ENCODE data around the gene FAM120B.

The FAM120B gene

GRCh38 chr6:170286934-170287265, 19.7 kb upstream of the FAM120B start:
- DNase-seq (ENCODE audit: low read depth, low spot score) = no peak

DNA sequence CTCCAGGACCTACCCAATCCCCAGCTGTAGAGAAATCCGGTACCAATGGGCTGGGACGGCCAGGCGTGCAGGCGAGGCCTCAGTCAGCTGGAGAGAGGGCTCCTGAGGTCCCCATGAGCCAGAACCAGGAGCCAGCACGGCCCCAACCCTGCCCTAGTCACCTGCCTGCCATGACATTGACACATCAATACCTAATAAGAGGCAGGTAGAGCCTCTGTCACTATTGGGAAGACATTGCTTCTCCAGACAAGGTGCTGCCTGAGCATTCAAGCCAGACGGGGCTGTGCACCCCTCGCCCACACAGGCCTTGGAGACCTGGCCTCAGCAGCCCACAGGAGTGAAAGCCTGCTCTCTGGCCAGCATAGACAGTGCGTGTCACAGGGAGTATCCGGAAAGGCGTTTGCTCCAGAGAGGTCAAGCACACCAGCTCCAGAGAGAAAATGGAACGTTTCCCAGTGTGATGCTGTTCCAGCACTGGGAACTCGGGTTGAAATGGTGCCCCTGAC, 19.1 kb upstream of the FAM120B start:
- DNase-seq (ENCODE audit: low read depth, low spot score) = no peak

DNA sequence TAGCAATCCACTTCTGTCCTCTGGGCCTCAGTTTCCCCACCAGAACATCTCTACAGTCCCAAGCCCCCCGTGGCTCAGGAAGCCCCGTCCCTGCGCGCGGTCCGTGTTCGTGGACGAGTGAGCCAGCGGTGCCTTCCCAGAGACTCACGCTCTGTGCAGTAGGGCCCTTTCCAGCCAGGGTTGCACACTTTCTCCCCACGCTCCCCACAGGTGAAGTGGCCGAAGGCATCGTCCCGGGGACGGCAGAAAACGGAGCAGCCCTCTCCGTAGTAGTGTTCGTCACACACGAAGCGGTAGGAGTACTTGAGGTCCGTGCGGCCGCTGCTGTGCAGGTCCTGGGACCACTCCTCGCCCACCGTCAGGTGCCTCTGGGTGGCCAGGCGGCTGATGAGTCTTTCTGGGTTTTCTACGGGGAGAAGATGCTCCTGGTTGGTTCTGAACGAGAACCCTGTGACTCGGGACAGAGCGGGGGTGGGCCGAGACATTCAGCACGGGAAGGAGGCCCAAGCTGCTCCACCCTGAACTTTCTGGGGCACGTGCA, 18.4 kb upstream of the FAM120B start:
- DNase-seq (ENCODE audit: low read depth, low spot score) = no peak

DNA sequence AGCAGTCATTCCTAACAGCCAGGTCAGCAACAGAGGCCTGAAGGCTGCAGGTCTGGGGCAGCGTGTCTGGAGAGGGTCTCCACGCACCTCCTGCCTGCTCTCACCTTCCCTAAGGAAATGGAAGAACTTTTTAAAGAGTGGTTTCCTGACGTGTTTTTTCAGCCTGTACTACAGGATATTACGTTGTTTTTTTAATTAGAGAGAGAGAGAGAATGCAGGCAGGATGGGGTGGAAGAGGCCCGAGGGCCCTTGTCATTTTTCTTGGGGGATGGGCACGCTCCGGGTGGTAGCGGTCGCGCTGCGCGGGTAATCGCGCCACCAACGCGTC, 17.7 kb upstream of the FAM120B start:
- no peak for DNase-seq (ENCODE audit: low read depth, low spot score)

DNA sequence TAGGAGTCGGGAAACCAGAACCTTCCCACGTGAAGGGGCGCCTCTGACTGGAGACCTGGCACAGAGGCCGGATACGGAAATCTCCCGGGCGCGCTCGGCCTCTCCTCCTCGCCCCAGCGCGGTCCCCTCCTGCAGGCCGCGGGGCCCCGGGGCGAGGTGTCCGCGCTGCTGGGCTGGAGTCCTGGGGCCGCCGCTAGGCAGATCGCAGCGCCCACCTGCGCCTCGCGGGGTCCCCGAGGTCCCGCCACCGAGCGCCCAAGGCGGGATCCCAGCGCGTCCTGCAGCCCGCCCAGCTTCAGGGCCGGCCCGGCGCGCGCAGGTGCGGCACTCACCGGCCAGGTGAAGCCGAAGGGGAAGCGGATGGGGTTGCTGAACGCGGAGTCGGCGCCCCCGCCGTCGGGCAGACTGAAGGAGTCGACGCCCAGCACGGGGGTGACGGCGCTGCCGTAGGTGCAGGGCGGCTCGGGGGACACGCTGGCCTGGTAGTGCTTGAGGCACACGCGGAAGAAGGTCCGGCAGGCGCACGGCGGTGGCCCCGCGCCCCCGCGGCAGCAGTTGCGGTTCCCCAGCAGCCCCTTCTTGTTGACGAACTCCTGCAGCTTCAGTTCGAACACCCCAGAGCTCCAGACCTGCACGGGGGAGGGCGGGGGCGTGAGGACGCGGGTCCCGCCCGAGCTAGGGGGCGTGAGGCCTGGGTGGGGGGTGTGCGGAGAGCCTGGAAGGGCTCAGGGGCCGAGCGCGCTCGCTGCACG, 17.2 kb upstream of the FAM120B start:
- no peak for DNase-seq (ENCODE audit: low read depth, low spot score)

DNA sequence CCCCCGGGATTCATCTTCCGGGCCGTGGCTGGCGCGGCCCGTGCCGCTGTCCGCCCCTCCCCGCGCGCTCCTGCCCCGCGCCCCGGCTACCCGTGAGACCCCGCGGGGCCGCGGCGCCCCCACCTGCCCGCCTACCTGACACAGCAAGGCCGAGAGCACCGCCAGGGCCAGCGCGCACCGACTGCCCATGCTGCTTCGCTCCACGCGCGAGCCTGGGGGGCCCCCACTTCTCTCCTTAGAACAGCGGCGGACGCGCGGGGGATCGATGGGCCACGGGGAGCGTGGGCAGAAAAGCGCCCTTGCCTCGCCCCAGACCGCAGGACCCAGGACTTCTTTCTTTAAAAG, 16.6 kb upstream of the FAM120B start:
- DNase-seq (ENCODE audit: low read depth, low spot score) = no peak

GRCh38 chr6:170290296-170291128, 16.0 kb upstream of the FAM120B start, which contains the start of gene DLL1:
Gene DLL1, minus strand, starts transcription at chr6:170291078. Its CDS starts 939 bp downstream, at chr6:170290139.
- DNase-seq (ENCODE audit: low read depth, low spot score) = no peak

DNA sequence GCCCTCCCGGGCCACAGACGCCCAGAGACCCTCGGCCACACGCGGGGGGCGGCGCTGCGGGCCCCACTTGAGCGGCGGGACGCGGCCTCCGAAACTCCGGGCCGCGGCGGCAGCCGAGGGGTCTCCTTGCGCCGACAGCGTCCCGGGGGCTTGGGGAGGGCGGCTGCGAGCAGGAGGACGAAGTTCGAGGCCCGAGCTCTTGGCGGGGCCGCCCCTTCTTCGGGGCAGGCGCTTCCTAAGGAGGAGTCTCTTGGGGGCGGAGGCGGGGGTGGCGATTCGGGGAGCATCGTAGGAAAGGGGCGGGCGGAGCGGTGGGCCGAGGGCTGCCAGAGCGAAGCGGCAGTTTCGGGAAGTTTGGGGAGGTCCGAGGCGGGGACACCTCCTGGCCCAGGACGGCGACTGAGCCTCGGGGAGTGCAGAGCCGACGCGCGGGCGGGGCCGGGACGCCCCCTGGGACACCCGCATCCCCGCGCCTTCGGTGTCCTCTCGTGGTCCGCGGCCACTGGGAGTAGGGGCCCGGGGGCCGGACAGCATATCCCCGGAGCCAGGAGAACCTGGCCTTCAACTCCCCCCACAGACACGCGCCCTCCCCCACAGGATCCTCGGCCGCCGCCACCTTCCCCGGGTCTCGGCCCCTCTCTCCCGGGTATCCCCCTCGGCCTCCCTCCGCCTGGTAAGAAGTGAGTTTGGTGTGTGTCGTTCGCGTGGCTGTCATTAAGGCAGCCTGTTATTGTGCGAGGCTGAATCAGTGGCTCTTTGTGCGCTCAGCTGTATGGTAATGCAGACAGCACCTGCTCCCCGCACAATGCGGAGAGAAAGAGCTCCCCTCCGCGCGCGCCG, 15.1 kb upstream of the FAM120B start:
- DNase-seq (ENCODE audit: low read depth, low spot score) = peak; percentile 71

GRCh38 chr6:170292111-170292406, 14.5 kb upstream of the FAM120B start:
- DNase-seq (ENCODE audit: low read depth, low spot score) = no peak

GRCh38 chr6:170292407-170293158, 14.0 kb upstream of the FAM120B start:
- DNase-seq (ENCODE audit: low read depth, low spot score) = no peak

GRCh38 chr6:170293341-170294231, 13.0 kb upstream of the FAM120B start:
- DNase-seq (ENCODE audit: low read depth, low spot score) = no peak

DNA sequence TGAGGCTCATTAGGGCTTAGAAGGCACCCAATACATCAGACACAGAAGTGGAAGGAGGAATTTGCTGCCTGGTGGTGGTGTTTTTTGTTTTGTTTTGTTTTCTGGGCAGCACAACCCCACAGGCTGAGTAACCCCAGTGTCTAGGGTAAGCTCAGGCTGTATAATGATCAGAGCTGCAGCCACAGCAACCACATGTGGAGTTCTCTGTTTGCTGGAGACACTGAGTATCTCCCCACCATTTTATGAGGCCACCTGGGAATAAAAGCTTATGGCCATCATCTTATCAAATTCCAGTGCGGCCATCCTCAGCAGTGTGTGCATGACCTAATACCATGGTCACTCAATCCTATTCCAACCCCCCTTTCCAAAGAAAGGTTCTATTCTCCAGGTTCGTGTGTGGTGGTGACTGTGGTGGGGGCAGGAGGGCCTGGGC, 12.2 kb upstream of the FAM120B start:
- no peak for DNase-seq (ENCODE audit: low read depth, low spot score)

GRCh38 chr6:170294813-170295509, 11.6 kb upstream of the FAM120B start:
- no peak for DNase-seq (ENCODE audit: low read depth, low spot score)

GRCh38 chr6:170295510-170296422, 10.8 kb upstream of the FAM120B start:
- peak; percentile 63 for DNase-seq (ENCODE audit: low read depth, low spot score)

DNA sequence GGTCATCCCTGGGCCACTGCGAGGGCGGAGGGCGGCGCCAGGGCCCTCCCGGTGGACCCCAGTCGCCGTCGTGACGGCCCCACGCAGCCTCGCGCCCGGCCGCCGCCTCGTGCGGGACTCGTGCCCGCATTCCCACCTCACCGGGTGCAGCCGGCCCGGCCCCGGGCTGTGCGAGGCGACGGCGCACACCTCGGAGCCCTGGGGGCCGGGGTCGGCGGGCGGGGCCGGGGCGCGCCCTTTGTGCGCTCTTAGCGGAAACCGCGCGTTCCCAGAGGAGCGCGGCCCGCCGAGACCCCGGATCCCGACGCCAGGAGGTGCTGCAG, 10.2 kb upstream of the FAM120B start:
- no peak for DNase-seq (ENCODE audit: low read depth, low spot score)

DNA sequence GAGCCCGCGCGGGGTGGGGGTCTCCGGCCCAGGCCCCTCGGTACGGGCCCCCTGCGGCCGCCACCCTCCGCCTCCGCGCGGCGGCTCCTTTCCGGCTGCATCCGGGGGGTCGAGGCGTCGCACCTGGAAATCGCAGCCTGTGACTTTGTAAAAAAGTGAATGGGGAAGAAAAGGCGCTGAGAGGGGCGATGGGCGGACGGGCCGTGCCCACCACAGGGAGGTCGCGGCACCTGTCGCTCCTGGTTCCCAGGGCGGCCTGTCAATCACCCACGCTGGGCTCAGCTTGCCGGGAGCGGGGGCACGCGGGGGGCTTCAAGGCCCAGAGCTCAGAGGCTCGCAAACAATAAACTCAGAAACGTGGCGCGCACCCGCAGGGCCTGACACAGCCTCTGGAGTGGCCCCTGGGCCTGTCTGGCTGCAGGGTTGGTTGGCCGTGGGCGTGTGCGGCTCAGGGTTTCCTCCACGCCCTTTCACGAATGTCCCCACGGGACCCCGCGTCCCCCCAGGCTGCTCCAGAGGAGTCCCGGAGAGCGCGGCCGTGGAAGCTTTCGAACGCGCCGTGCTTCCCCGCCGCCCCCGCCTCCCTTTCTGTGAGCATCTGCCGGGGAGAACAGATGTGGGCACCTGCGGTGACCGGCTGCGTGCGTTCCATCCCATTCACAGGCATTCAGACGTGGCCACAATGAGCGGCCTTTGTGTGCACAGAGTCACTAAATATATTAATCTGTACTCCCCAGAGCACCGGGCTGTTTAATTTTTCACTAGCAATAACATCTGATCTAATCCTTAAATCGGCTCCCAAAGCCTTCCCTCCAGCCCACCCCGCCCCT, 9.6 kb upstream of the FAM120B start:
- no peak for DNase-seq (ENCODE audit: low read depth, low spot score)

DNA sequence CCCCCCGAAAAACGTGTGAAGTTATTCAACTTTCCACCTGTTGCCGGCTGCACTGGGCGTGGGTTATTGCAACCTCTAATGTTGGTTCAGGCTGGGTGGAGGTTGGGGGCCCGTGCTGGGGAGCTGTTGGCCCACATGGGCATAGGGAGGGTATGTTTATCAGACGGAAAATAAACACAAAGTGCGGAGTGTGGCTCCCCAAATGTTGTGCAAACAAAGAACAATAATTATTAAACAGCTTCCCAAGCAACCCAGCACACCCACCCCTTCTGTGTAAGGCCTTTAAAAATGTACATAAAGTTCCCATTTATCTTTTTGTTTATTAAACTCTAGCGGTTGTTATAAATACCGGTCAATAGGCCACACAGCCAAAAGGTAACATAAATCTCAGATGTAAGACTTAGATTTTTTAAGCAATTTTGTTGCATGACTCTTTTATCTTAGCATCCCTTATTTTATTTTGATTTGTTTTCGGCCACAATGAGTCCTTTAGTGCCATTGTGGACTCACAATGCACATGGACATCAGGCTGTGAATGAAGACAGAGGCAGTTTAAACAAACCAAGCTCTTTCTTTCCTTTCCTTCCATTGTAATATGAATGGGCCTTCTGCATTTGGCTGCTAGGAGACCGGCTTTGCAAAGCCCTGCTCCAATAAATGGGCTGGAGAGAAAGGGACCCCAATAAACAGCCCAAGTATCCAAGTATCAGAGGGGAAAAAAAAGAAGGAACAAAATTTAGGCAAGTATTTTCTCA, 8.8 kb upstream of the FAM120B start:
- DNase-seq (ENCODE audit: low read depth, low spot score) = no peak

Measured in iPS DF 19.7 (cell line).